Measurements from ENCODE around the gene MYO10. TPM values are rescaled to one million over a fixed set of nuclear protein-coding genes. Genes with fewer than 3 reads are reported as not detected.

The MYO10 gene
- total RNA-seq, 1 donor from 2014 or later: 20.0 TPM

GRCh38 chr5:16932401-16932800 is 3.7 kb downstream of the MYO10 start:
- Histone ChIP-seq H3K36me3 (no peaks in the 10 kb centered on the region), H3K9me3 (no peaks in the 10 kb centered on the region), H3K4me1 (no peaks in the 10 kb centered on the region), H3K4me3 (no peak overlapping the region), H3K27ac (no peak overlapping the region), H3K27me3 (no peaks in the 10 kb centered on the region)
- intact Hi-C loops (cut with DNase I): no loop called here
- no peak for TF ChIP-seq CTCF (IDR thresholded peaks at IDR 0.05)
- no peak for DNase-seq (ENCODE audit: low spot score in 2 of 2)

GRCh38 chr5:16931334-16932110 is 4.6 kb downstream of the MYO10 start:
- Histone ChIP-seq H3K27me3 (no peaks in the 10 kb centered on the region), H3K4me3 (no peak overlapping the region), H3K36me3 (no peaks in the 10 kb centered on the region), H3K4me1 (no peaks in the 10 kb centered on the region), H3K27ac (no peak overlapping the region), H3K9me3 (no peaks in the 10 kb centered on the region)
- intact Hi-C loops (cut with DNase I): no loop called here
- TF ChIP-seq CTCF (IDR thresholded peaks at IDR 0.05): no peak
- DNase-seq (ENCODE audit: low spot score in 2 of 2): no peak

- no peak for DNase-seq (ENCODE audit: low spot score in 2 of 2)
- H3K4me1 ChIP-seq: no peaks in the 10 kb centered on the region
- no peak overlapping the region for H3K4me3 ChIP-seq
- intact Hi-C loops (cut with DNase I): no loop called here
- no peak for TF ChIP-seq CTCF (IDR thresholded peaks at IDR 0.05)
- H3K27ac ChIP-seq: no peak overlapping the region
- H3K36me3 ChIP-seq: no peaks in the 10 kb centered on the region
- H3K27me3 ChIP-seq: no peaks in the 10 kb centered on the region
- no peaks in the 10 kb centered on the region for H3K9me3 ChIP-seq
Measured at GRCh38 chr5:16930496-16930895, 5.6 kb downstream of the MYO10 start.

GRCh38 chr5:16929831-16930230 is 6.3 kb downstream of the MYO10 start:
- Histone ChIP-seq H3K9me3 (no peaks in the 10 kb centered on the region), H3K4me1 (no peaks in the 10 kb centered on the region), H3K36me3 (no peaks in the 10 kb centered on the region), H3K4me3 (no peak overlapping the region), H3K27ac (no peak overlapping the region), H3K27me3 (no peaks in the 10 kb centered on the region)
- no peak for DNase-seq (ENCODE audit: low spot score in 2 of 2)
- no peak for TF ChIP-seq CTCF (IDR thresholded peaks at IDR 0.05)
- intact Hi-C loops (cut with DNase I): no loop called here

GRCh38 chr5:16929347-16929746 is 6.7 kb downstream of the MYO10 start:
- Histone ChIP-seq H3K36me3 (no peaks in the 10 kb centered on the region), H3K27me3 (no peaks in the 10 kb centered on the region), H3K4me3 (no peak overlapping the region), H3K27ac (no peak overlapping the region), H3K4me1 (no peaks in the 10 kb centered on the region), H3K9me3 (no peaks in the 10 kb centered on the region)
- TF ChIP-seq CTCF (IDR thresholded peaks at IDR 0.05): no peak
- intact Hi-C loops (cut with DNase I): no loop called here
- no peak for DNase-seq (ENCODE audit: low spot score in 2 of 2)
